Parathyroid adenoma (tissue), 2 donors: Measurements from ENCODE around the gene ZNF148.
"Not testable (repeated sequence)": the region's sequence is repeated elsewhere in the genome, so short reads cannot be mapped to it uniquely, and the experiment has no call there.

Source experiments
- H2AFZ ChIP-seq: fragments of 300-600 bp; sonication (generic); one replicate; pipeline ENCODE4 v1.7.0; 2017; ENCODE audit warnings: antibody characterized with exemption, mild to moderate bottlenecking
- H3K27ac ChIP-seq: fragments of 300-600 bp; sonication (generic); one replicate; pipeline ENCODE4 v1.7.0; 2017
- H3K27me3 ChIP-seq: fragments of 300-600 bp; sonication (generic); one replicate; pipeline ENCODE4 v1.7.0; 2017; ENCODE audit warnings: low read length; ENCODE audit not compliant: control insufficient read depth, insufficient read depth
- H3K36me3 ChIP-seq: fragments of 300-600 bp; sonication (generic); one replicate; pipeline ENCODE4 v1.7.0; 2017; ENCODE audit warnings: low read length; ENCODE audit not compliant: control insufficient read depth, insufficient read depth
- H3K4me1 ChIP-seq: fragments of 300-600 bp; sonication (generic); one replicate; pipeline ENCODE4 v1.7.0; 2017; ENCODE audit warnings: control low read depth
- H3K4me2 ChIP-seq: fragments of 300-600 bp; sonication (generic); one replicate; pipeline ENCODE4 v1.7.0; 2017; ENCODE audit warnings: low read length
- H3K4me3 ChIP-seq: fragments of 300-600 bp; sonication (generic); one replicate; pipeline ENCODE4 v1.7.0; 2017; ENCODE audit warnings: low read depth, low read length
- H3K79me2 ChIP-seq: fragments of 300-600 bp; sonication (generic); one replicate; pipeline ENCODE4 v1.7.0; 2017; ENCODE audit warnings: control low read depth
- H3K9ac ChIP-seq: fragments of 300-600 bp; sonication (generic); one replicate; pipeline ENCODE4 v1.7.0; 2017; ENCODE audit warnings: mild to moderate bottlenecking
- H3K9me3 ChIP-seq: fragments of 300-600 bp; sonication (generic); one replicate; pipeline ENCODE4 v1.7.0; 2017; ENCODE audit warnings: low read length; ENCODE audit not compliant: control insufficient read depth
- TF ChIP-seq, protein P1 (sequence below): fragments of 300-600 bp; sonication (generic); IDR thresholded peaks from one replicate; pipeline ENCODE4 v1.7.0; 2017; ENCODE audit warnings: antibody characterized with exemption, mild to moderate bottlenecking
- donor health status: primary hyperparathyroidism.

Gene ZNF148

DNA sequence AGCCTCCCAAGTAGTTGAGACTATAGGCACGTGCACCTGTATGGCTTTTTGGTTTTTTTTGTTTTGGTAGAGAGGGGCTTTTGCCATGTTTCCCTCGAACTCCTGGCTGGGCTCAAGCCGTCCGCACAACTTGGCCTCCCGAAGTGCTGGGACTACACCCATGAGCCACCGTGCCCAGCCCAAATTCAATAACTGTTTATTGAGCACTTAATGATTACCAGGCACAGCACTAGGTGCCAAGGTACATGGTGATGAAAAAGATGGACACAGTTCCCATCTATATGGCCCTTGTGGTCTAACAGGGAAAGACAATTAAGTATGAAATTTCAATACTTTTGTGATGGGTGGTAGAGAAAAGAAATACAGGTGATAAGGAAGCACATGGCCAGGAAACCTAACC is 35.8 kb upstream of the ZNF148 start:
- no peaks in the 10 kb centered on the region for H3K79me2 ChIP-seq
- TF ChIP-seq, protein P1, sequence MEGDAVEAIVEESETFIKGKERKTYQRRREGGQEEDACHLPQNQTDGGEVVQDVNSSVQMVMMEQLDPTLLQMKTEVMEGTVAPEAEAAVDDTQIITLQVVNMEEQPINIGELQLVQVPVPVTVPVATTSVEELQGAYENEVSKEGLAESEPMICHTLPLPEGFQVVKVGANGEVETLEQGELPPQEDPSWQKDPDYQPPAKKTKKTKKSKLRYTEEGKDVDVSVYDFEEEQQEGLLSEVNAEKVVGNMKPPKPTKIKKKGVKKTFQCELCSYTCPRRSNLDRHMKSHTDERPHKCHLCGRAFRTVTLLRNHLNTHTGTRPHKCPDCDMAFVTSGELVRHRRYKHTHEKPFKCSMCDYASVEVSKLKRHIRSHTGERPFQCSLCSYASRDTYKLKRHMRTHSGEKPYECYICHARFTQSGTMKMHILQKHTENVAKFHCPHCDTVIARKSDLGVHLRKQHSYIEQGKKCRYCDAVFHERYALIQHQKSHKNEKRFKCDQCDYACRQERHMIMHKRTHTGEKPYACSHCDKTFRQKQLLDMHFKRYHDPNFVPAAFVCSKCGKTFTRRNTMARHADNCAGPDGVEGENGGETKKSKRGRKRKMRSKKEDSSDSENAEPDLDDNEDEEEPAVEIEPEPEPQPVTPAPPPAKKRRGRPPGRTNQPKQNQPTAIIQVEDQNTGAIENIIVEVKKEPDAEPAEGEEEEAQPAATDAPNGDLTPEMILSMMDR, result no peak
- H3K9ac ChIP-seq, result no peak overlapping the region
- H3K4me3 ChIP-seq, result no peak overlapping the region
- H2AFZ ChIP-seq, result no peak overlapping the region
- H3K9me3 ChIP-seq, result no peaks in the 10 kb centered on the region
- H3K4me2 ChIP-seq, result no peak overlapping the region
- no peaks in the 10 kb centered on the region for H3K27me3 ChIP-seq
- H3K27ac ChIP-seq, result no peak overlapping the region
- H3K4me1 ChIP-seq, result no peaks in the 10 kb centered on the region
- H3K36me3 ChIP-seq, result no peaks in the 10 kb centered on the region

DNA sequence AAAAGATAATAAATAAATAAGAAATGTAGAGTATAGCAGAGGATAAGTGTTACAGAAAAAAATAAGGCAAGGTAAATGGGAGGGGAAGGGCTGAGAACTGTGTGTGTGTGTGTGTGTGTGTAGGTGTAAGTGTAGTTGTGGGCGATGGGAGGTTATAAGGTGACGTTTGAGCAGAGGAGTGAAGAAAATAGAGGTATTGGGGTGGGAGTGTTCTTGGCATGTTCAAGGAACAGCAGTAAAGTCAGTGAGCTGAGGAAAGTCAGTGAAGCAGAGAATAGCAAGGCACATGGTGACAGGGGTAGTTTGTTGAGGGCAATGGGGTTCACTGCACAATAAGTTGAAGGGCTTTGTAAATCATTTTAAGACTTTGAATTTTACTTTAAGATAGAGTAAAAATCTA is 30.9 kb upstream of the ZNF148 start:
- H3K4me3 ChIP-seq, result no peak overlapping the region
- no peak overlapping the region for H3K4me2 ChIP-seq
- H3K27me3 ChIP-seq, result no peaks in the 10 kb centered on the region
- TF ChIP-seq, protein P1, result no peak
- H2AFZ ChIP-seq, result no peak overlapping the region
- no peak overlapping the region for H3K9ac ChIP-seq
- no peaks in the 10 kb centered on the region for H3K4me1 ChIP-seq
- no peaks in the 10 kb centered on the region for H3K36me3 ChIP-seq
- H3K79me2 ChIP-seq, result no peaks in the 10 kb centered on the region
- H3K27ac ChIP-seq, result no peak overlapping the region
- no peaks in the 10 kb centered on the region for H3K9me3 ChIP-seq

GRCh38 chr3:125405515-125405914 is 30.4 kb upstream of the ZNF148 start:
- H3K36me3 ChIP-seq, H3K27ac ChIP-seq, H3K9ac ChIP-seq, H3K4me2 ChIP-seq, H3K4me3 ChIP-seq, H2AFZ ChIP-seq, H3K9me3 ChIP-seq, H3K4me1 ChIP-seq, H3K27me3 ChIP-seq, H3K79me2 ChIP-seq: not testable (repeated sequence)

DNA sequence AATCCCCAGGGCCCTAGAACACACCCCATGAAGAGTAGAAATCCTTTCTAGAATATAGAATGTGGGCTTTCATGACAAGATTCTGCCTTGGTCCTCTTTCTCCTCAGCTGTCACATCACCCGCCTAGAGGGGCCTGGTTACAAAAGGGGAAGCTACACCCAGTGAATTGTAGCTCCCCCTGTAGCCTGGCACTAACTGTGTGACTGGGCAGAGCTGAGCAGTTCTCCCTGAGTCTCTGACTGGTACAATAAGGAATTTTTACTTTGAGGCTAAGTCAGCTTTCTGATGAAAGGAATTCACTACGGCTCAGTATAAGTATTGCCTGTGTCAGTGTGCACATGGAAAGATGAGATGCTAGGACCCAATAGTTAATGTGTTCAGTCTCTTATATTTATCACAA is 28.7 kb upstream of the ZNF148 start:
- Histone ChIP-seq H3K4me3 (no peak overlapping the region), H3K4me2 (no peak overlapping the region), H3K9ac (no peak overlapping the region), H2AFZ (no peak overlapping the region), H3K27ac (no peak overlapping the region), H3K9me3 (no peaks in the 10 kb centered on the region), H3K36me3 (no peaks in the 10 kb centered on the region), H3K4me1 (no peaks in the 10 kb centered on the region), H3K27me3 (no peaks in the 10 kb centered on the region), H3K79me2 (no peaks in the 10 kb centered on the region)
- TF ChIP-seq, protein P1, result no peak

- no peak overlapping the region for H3K9ac ChIP-seq
- H3K27ac ChIP-seq, result no peak overlapping the region
- no peaks in the 10 kb centered on the region for H3K9me3 ChIP-seq
- TF ChIP-seq, protein P1, result no peak
- H3K27me3 ChIP-seq, result no peaks in the 10 kb centered on the region
- H3K4me1 ChIP-seq, result no peaks in the 10 kb centered on the region
- no peaks in the 10 kb centered on the region for H3K36me3 ChIP-seq
- no peak overlapping the region for H3K4me3 ChIP-seq
- H2AFZ ChIP-seq, result peak overlapping the region; percentile 65
- H3K4me2 ChIP-seq, result no peak overlapping the region
- no peaks in the 10 kb centered on the region for H3K79me2 ChIP-seq
Observed at GRCh38 chr3:125402639-125403038, 27.5 kb upstream of the ZNF148 start.
